ENCODE results near the gene FBXW4.

- TF ChIP-seq POLR2AphosphoS5 (IDR thresholded peaks at IDR 0.05; ENCODE audit: borderline replicate concordance, low read depth, low read length) (no peak), EZH2 (IDR thresholded peaks at IDR 0.05) (no peak), FOXP2 (optimal IDR thresholded peaks at IDR 0.05; ENCODE audit: control extremely low read depth, extremely low read length, insufficient read depth) (no peak)
Measured at GRCh38 chr10:101616415-101617101, 78.4 kb downstream of the FBXW4 start.
